HG03159 (cell line): ENCODE data around the gene UCK2.
"Not testable (repeated sequence)": the region's sequence is repeated elsewhere in the genome, so short reads cannot be mapped to it uniquely, and the experiment has no call there.

Experiments used
- ATAC-seq: cut with Tn5 transposase; IDR thresholded peaks from one replicate; pipeline ENCODE4 v1.9.1; 2021; ENCODE audit warnings: mild to moderate bottlenecking, moderate library complexity; ENCODE audit not compliant: unreplicated experiment

UCK2 gene

GRCh38 chr1:165827268-165828102, at the start of gene UCK2:
UCK2 (plus strand) TSS chr1:165827614; CDS start chr1:165827834, 220 bp downstream.
- peak; percentile 66 for ATAC-seq

GRCh38 chr1:165778197-165778596, 49.2 kb upstream of the UCK2 start:
- not testable (repeated sequence) for ATAC-seq

GRCh38 chr1:165783519-165783918, 43.9 kb upstream of the UCK2 start:
- ATAC-seq = not testable (repeated sequence)

GRCh38 chr1:165787741-165788140, 39.7 kb upstream of the UCK2 start:
- ATAC-seq = no peak

GRCh38 chr1:165793951-165794350, 33.5 kb upstream of the UCK2 start:
- ATAC-seq = no peak

- ATAC-seq = no peak
Observed at GRCh38 chr1:165795894-165796293, 31.5 kb upstream of the UCK2 start.

- no peak for ATAC-seq
Observed at GRCh38 chr1:165799387-165799786, 28.0 kb upstream of the UCK2 start.

- ATAC-seq = not testable (repeated sequence)
Observed at GRCh38 chr1:165804513-165804912, 22.9 kb upstream of the UCK2 start.

- no peak for ATAC-seq
Observed at GRCh38 chr1:165807613-165808012, 19.8 kb upstream of the UCK2 start.

- no peak for ATAC-seq
Observed at GRCh38 chr1:165815725-165816124, 11.7 kb upstream of the UCK2 start.

GRCh38 chr1:165816157-165816556, 11.3 kb upstream of the UCK2 start:
- no peak for ATAC-seq

- ATAC-seq = no peak
Observed at GRCh38 chr1:165816826-165817497, 10.5 kb upstream of the UCK2 start.

GRCh38 chr1:165823552-165824268, 3.7 kb upstream of the UCK2 start:
- ATAC-seq = no peak

- no peak for ATAC-seq
Observed at GRCh38 chr1:165824269-165824643, 3.2 kb upstream of the UCK2 start.

- ATAC-seq = no peak
Observed at GRCh38 chr1:165826565-165827267, 698 bp upstream of the UCK2 start.

- ATAC-seq = peak; percentile 41
Observed at GRCh38 chr1:165828103-165828668, 772 bp downstream of the UCK2 start.

GRCh38 chr1:165828669-165829329, 1.4 kb downstream of the UCK2 start:
- peak; percentile 7 for ATAC-seq

- ATAC-seq = no peak
Observed at GRCh38 chr1:165829888-165830287, 2.5 kb downstream of the UCK2 start.

GRCh38 chr1:165831146-165831545, 3.7 kb downstream of the UCK2 start:
- ATAC-seq = no peak

GRCh38 chr1:165832902-165833301, 5.5 kb downstream of the UCK2 start:
- ATAC-seq = no peak
